OCI-LY7 (cell line): ENCODE measurements around the gene MSANTD1.

Source experiments
- EZH2phosphoT487 ChIP-seq: fragments of 200-600 bp; sonication (generic); IDR thresholded peaks from 2 replicates; pipeline ENCODE4 v1.6.1; 2018; ENCODE audit warnings: low read depth, borderline replicate concordance, mild to moderate bottlenecking, mixed run types, antibody characterized with exemption, low read length, moderate library complexity, mixed read lengths
- TF ChIP-seq, protein P1 (sequence below): fragments of 200-600 bp; sonication (generic); conservative IDR thresholded peaks from 2 replicates; pipeline ENCODE4 v1.5.1; 2014; ENCODE audit warnings: mild to moderate bottlenecking, antibody characterized with exemption, low read length, moderate library complexity, mixed read lengths

DNA sequence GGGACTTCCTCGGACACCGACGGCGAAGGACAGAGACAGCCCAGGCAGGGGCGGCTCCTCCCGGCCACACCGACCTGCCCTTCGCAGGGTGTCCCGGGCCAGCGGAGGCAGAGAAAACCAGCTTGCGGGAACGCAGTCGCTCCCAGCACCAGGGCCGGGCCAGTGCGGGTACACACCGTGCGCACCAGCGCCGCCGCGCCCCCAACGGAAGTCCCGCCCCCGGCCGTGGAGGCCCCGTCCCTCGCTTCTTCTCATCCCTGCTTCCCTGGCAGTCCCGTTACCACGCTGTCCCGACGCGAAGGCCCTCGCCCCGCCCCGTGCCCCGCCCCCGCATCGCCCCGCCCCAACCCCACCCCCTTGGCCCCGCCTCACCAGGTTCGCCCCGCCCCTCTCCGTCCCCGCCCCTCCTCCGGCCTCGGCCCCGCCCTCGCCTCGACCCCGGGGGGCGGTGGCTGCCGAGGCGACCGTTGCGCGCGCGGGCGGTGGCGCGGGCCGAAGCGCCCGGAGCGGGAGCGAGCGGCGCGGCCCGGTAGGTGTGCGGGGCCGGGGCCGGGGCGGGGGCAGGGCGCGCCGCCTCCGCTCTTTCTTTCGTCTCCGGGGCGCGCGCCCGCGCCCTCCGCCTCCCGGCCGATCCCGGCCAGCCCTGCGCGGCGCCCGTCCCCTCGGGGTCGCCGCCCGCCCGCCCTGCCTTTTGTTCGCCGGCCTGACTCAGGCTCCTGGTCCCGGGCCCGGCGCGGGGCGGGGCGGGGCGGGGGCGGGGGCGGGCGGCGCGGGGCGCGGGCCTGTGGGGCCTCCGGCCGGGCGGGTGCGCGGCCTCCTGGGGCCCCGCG is 43.8 kb downstream of the MSANTD1 start, which contains the start of gene RGS12:
- TF ChIP-seq, protein P1, sequence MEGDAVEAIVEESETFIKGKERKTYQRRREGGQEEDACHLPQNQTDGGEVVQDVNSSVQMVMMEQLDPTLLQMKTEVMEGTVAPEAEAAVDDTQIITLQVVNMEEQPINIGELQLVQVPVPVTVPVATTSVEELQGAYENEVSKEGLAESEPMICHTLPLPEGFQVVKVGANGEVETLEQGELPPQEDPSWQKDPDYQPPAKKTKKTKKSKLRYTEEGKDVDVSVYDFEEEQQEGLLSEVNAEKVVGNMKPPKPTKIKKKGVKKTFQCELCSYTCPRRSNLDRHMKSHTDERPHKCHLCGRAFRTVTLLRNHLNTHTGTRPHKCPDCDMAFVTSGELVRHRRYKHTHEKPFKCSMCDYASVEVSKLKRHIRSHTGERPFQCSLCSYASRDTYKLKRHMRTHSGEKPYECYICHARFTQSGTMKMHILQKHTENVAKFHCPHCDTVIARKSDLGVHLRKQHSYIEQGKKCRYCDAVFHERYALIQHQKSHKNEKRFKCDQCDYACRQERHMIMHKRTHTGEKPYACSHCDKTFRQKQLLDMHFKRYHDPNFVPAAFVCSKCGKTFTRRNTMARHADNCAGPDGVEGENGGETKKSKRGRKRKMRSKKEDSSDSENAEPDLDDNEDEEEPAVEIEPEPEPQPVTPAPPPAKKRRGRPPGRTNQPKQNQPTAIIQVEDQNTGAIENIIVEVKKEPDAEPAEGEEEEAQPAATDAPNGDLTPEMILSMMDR: no peak
- TF ChIP-seq EZH2phosphoT487: no peak
